HepG2 (cell line): ENCODE data around the gene KCNH1.

Experiments used
- CENPT ChIP-seq: sonication (generic); formaldehyde crosslinking; IDR thresholded peaks from 2 replicates; pipeline ENCODE4 v1.8.0; 2022; ENCODE audit warnings: low read depth, mild to moderate bottlenecking, moderate library complexity, missing genetic modification reagents
- CREB1 ChIP-seq, 2 experiments: fragments of 450-650 bp in 1 of 2; IDR thresholded peaks; 2 replicates each; pipeline ENCODE4 v1.6.1; 2016 to 2017; ENCODE audit warnings: control low read depth in 1 of 2, mild to moderate bottlenecking in 1 of 2, missing compliant biosample characterization in 1 of 2, missing genetic modification characterization in 1 of 2
- HNRNPK ChIP-seq: fragments of 200-400 bp; formaldehyde crosslinking; IDR thresholded peaks from 2 replicates; pipeline ENCODE4 v1.6.1; 2018; ENCODE audit warnings: low read length, low read depth, moderate library complexity, mild to moderate bottlenecking; ENCODE audit not compliant: poor library complexity, severe bottlenecking
- IRF9 ChIP-seq: sonication (generic); formaldehyde crosslinking; IDR thresholded peaks from 2 replicates; pipeline ENCODE4 v1.8.0; 2022; ENCODE audit warnings: missing genetic modification reagents, mild to moderate bottlenecking, borderline replicate concordance
- KAT7 ChIP-seq: IDR thresholded peaks from 2 replicates; pipeline ENCODE4 v1.6.1; 2018; ENCODE audit warnings: borderline replicate concordance, missing compliant biosample characterization
- MEF2D ChIP-seq: sonication (generic); formaldehyde crosslinking; IDR thresholded peaks from 2 replicates; pipeline ENCODE4 v1.5.1; 2020; ENCODE audit warnings: mild to moderate bottlenecking, missing genetic modification reagents
- MXI1 ChIP-seq: IDR thresholded peaks from 3 replicates; pipeline ENCODE4 v1.6.1; 2012; ENCODE audit warnings: low read depth, low read length, inconsistent platforms, borderline replicate concordance
- MYC ChIP-seq: sonication (generic); formaldehyde crosslinking; IDR thresholded peaks from 2 replicates; pipeline ENCODE4 v1.9.0; 2021; ENCODE audit warnings: missing genetic modification reagents, borderline replicate concordance
- SMARCC2 ChIP-seq: fragments of 450-650 bp; IDR thresholded peaks from 2 replicates; pipeline ENCODE4 v1.6.1; 2017; ENCODE audit warnings: antibody characterized with exemption, mild to moderate bottlenecking
- SMARCE1 ChIP-seq: fragments of 450-650 bp; IDR thresholded peaks from 2 replicates; pipeline ENCODE4 v1.6.1; 2017; ENCODE audit warnings: borderline replicate concordance
- SP1 ChIP-seq, 2 experiments: fragments of 450-650 bp in 1 of 2; sonication (generic) in 1 of 2; formaldehyde crosslinking in 1 of 2; IDR thresholded peaks; 2 replicates each; pipeline versions ENCODE4 v1.4.0 to v1.6.1; 2016 to 2020; ENCODE audit warnings: missing genetic modification reagents in 1 of 2
- ZBTB2 ChIP-seq: sonication (generic); formaldehyde crosslinking; IDR thresholded peaks from 2 replicates; pipeline ENCODE4 v1.8.0; 2022; ENCODE audit warnings: low read depth, missing genetic modification reagents

- TF ChIP-seq MEF2D (CRISPR knock-in tag) (no peak), MYC (CRISPR knock-in tag) (no peak), HNRNPK (no peak), ZBTB2 (CRISPR knock-in tag) (no peak), KAT7 (CRISPR knock-in tag) (no peak), CENPT (CRISPR knock-in tag) (no peak), MXI1 (no peak), SMARCC2 (no peak), CREB1 (IDR thresholded peaks at IDR 0.05) (no peak), CREB1 (CRISPR knock-in tag; IDR thresholded peaks at IDR 0.05) (no peak), SP1 (IDR thresholded peaks at IDR 0.05) (no peak), SP1 (CRISPR knock-in tag; IDR thresholded peaks at IDR 0.05) (no peak), IRF9 (no peak), SMARCE1 (no peak)
These were observed 397.2 kb downstream of the KCNH1 start for GRCh38 chr1:210736713-210737112.
